ENCODE results near the gene GPHN.

Gene GPHN

DNA sequence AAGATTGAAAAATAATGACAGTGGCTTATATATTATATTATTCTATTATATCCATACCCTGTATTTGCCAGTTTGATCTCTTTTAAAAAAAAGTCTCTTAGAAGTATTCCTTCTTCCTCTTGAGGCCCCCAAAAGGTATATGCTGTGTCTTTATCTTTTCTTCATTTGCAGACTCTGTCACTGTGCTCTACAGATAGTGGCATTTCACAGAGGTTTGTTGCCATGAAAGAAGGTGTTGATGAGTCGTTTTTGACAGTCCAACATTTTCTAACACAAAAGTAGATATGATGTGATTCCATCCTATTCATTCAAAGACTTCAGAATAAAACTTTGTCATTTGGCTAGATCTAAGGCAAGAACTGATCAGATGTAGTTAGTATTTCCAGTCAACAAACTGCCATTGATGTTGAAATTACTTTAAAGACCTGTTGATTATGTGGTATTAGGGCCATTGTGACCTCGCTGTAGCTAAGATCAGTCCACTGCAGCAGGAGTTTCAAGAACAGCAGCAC lies 22.0 kb upstream of the GPHN start, which contains the start of gene CCDC196:
CCDC196 (plus strand) TSS at position 462 of the 512 bp plus-strand sequence. CDS start 132 bp downstream, outside the sequence.
- no peaks in the 10 kb centered on the region for H3K4me1 ChIP-seq (ENCODE audit: insufficient read depth, low read length, severe bottlenecking)
- no peak within 1 kb of the TSS for H3K4me2 ChIP-seq (ENCODE audit: low read length)
- H3K9me3 ChIP-seq (ENCODE audit: low read length) = no peaks in the 10 kb centered on the region
- no peaks in the 10 kb centered on the region for H3F3A ChIP-seq (ENCODE audit: insufficient read depth, low read length)
- no peak within 1 kb of the TSS for H3K9ac ChIP-seq (ENCODE audit: low read length)
- H2AFZ ChIP-seq (ENCODE audit: low read length) = no peak within 1 kb of the TSS
- no peaks in the 10 kb centered on the region for H3K79me2 ChIP-seq (ENCODE audit: insufficient read depth, low read length)
- H3K27ac ChIP-seq (ENCODE audit: low read depth, low read length, poor library complexity, severe bottlenecking) = no peak within 1 kb of the TSS
- no peaks in the 10 kb centered on the region for H3K36me3 ChIP-seq (ENCODE audit: insufficient read depth, low read length)
- no peaks in the 10 kb centered on the region for H4K20me1 ChIP-seq (ENCODE audit: insufficient read depth, low read length)
- no peaks in the 10 kb centered on the region for H3K9me2 ChIP-seq (ENCODE audit: low read depth, low read length)
- H3K27me3 ChIP-seq (ENCODE audit: insufficient read depth, low read length) = no peaks in the 10 kb centered on the region
- H3K4me3 ChIP-seq (ENCODE audit: low read depth, low read length, poor library complexity, severe bottlenecking) = no peak within 1 kb of the TSS
- TF ChIP-seq, protein P1, sequence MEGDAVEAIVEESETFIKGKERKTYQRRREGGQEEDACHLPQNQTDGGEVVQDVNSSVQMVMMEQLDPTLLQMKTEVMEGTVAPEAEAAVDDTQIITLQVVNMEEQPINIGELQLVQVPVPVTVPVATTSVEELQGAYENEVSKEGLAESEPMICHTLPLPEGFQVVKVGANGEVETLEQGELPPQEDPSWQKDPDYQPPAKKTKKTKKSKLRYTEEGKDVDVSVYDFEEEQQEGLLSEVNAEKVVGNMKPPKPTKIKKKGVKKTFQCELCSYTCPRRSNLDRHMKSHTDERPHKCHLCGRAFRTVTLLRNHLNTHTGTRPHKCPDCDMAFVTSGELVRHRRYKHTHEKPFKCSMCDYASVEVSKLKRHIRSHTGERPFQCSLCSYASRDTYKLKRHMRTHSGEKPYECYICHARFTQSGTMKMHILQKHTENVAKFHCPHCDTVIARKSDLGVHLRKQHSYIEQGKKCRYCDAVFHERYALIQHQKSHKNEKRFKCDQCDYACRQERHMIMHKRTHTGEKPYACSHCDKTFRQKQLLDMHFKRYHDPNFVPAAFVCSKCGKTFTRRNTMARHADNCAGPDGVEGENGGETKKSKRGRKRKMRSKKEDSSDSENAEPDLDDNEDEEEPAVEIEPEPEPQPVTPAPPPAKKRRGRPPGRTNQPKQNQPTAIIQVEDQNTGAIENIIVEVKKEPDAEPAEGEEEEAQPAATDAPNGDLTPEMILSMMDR (IDR thresholded peaks at IDR 0.05; ENCODE audit: low read length) = no peak
- TF ChIP-seq EZH2 (IDR thresholded peaks at IDR 0.05; ENCODE audit: borderline replicate concordance, low read length) = no peak

DNA sequence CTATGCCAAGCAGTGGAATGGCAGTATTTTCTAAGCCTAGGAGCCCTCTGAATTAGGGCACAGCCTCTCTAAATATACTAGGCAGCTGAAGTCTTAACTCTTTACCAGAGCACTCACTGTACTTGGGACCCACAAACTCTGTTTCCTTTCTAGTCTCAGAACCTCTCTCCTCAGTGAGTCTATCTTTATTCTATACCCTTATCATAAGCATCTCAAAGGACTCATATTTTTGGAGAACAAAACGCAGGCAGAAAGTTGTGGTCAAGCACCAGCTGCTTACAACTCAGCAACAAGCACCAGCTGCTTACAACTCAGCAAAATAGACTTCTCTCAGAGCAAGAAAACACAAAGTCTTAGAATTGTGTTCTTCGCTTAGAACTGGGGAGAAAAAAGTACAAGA lies 20.8 kb upstream of the GPHN start:
- Histone ChIP-seq H3K9ac (ENCODE audit: low read length) (no peak overlapping the region), H3K36me3 (ENCODE audit: insufficient read depth, low read length) (no peaks in the 10 kb centered on the region), H2AFZ (ENCODE audit: low read length) (no peak overlapping the region), H4K20me1 (ENCODE audit: insufficient read depth, low read length) (no peaks in the 10 kb centered on the region), H3K27ac (ENCODE audit: low read depth, low read length, poor library complexity, severe bottlenecking) (no peak overlapping the region), H3K79me2 (ENCODE audit: insufficient read depth, low read length) (no peaks in the 10 kb centered on the region), H3K4me3 (ENCODE audit: low read depth, low read length, poor library complexity, severe bottlenecking) (no peak overlapping the region), H3K27me3 (ENCODE audit: insufficient read depth, low read length) (no peaks in the 10 kb centered on the region), H3K4me1 (ENCODE audit: insufficient read depth, low read length, severe bottlenecking) (no peaks in the 10 kb centered on the region), H3K9me3 (ENCODE audit: low read length) (no peaks in the 10 kb centered on the region), H3K9me2 (ENCODE audit: low read depth, low read length) (no peaks in the 10 kb centered on the region), H3K4me2 (ENCODE audit: low read length) (no peak overlapping the region), H3F3A (ENCODE audit: insufficient read depth, low read length) (no peaks in the 10 kb centered on the region)
- no peak for TF ChIP-seq EZH2 (IDR thresholded peaks at IDR 0.05; ENCODE audit: borderline replicate concordance, low read length)
- TF ChIP-seq, protein P1 (IDR thresholded peaks at IDR 0.05; ENCODE audit: low read length) = no peak

DNA sequence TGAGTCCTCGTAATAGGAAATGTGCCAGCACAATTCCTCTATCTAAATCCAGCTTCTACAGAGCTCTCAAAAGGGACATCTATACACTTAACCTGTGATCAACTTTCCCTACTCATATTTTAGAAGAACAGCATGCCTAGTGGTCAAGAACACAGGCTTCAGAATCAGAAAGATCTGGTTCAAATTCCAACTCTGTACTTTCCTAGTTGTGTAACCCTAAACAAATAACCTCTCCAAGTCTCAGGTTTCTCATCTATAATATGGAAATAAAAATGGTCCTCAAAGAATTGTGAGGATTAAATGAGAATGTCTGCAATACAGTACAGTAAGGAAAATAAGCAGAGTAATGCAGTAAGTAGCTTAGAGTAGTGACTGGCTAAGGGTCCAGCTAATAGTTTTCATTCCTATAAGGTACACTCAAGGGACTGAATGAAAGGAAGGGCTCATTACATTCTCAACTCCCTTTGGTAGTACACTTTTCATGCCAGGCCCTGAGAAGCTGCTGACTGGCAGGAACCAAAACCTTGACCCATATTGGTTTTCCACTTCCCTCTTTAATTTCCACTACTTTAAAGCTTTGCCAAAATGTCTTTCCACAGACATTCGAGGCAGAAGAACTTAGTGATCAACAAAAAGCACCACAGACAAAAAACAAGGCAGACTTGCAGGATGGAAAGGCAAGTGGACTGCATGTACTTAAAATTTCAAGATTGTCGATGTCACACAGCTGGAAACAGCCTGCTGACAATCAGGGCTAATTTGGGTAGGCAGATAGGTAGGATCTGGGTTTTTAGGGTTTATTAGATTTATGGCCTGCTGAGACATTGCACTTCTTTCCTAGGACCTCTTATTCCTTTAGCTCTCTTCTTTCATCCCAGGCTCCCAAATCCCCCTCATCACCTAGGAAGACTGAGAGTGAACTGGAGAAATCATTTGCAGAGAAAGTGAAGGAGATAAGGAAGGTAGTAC lies 17.5 kb upstream of the GPHN start:
- TF ChIP-seq, protein P1 (IDR thresholded peaks at IDR 0.05; ENCODE audit: low read length) = no peak
- TF ChIP-seq EZH2 (IDR thresholded peaks at IDR 0.05; ENCODE audit: borderline replicate concordance, low read length) = no peak
- Histone ChIP-seq H3K9ac (ENCODE audit: low read length) (no peak overlapping the region), H3K4me2 (ENCODE audit: low read length) (no peak overlapping the region), H3K9me2 (ENCODE audit: low read depth, low read length) (no peaks in the 10 kb centered on the region), H3K36me3 (ENCODE audit: insufficient read depth, low read length) (no peaks in the 10 kb centered on the region), H3K4me3 (ENCODE audit: low read depth, low read length, poor library complexity, severe bottlenecking) (no peak overlapping the region), H2AFZ (ENCODE audit: low read length) (no peak overlapping the region), H3K9me3 (ENCODE audit: low read length) (no peaks in the 10 kb centered on the region), H3K27me3 (ENCODE audit: insufficient read depth, low read length) (no peaks in the 10 kb centered on the region), H3K79me2 (ENCODE audit: insufficient read depth, low read length) (no peaks in the 10 kb centered on the region), H3K27ac (ENCODE audit: low read depth, low read length, poor library complexity, severe bottlenecking) (no peak overlapping the region), H3K4me1 (ENCODE audit: insufficient read depth, low read length, severe bottlenecking) (no peaks in the 10 kb centered on the region), H4K20me1 (ENCODE audit: insufficient read depth, low read length) (no peaks in the 10 kb centered on the region), H3F3A (ENCODE audit: insufficient read depth, low read length) (no peaks in the 10 kb centered on the region)
